Esophagus squamous epithelium (tissue), 4 donors: ENCODE data around the gene S100A1.

Experiments used
- CTCF ChIP-seq, 6 experiments: fragments of 450-650 bp in 4 of 6; fragments of 200-600 bp in 2 of 6; sonication (generic) in 2 of 6; IDR thresholded peaks; one replicate each; pipeline ENCODE4 v1.5.1; 2016 to 2019; ENCODE audit warnings: antibody characterized with exemption in 6 of 6, mild to moderate bottlenecking in 4 of 6, moderate library complexity in 4 of 6
- POLR2A ChIP-seq, 4 donors: fragments of 450-650 bp; IDR thresholded peaks; one replicate each; pipeline ENCODE4 v1.6.1; 2017; ENCODE audit warnings: antibody characterized with exemption in 4 of 4, mild to moderate bottlenecking in 4 of 4, moderate library complexity in 3 of 4

GRCh38 chr1:153643816-153644215 is 15.6 kb downstream of the S100A1 start:
- TF ChIP-seq CTCF (IDR thresholded peaks at IDR 0.05), result no peak
- TF ChIP-seq POLR2A (IDR thresholded peaks at IDR 0.05), result no peak
